Measurements from ENCODE around the gene EEIG1.

The EEIG1 gene

DNA sequence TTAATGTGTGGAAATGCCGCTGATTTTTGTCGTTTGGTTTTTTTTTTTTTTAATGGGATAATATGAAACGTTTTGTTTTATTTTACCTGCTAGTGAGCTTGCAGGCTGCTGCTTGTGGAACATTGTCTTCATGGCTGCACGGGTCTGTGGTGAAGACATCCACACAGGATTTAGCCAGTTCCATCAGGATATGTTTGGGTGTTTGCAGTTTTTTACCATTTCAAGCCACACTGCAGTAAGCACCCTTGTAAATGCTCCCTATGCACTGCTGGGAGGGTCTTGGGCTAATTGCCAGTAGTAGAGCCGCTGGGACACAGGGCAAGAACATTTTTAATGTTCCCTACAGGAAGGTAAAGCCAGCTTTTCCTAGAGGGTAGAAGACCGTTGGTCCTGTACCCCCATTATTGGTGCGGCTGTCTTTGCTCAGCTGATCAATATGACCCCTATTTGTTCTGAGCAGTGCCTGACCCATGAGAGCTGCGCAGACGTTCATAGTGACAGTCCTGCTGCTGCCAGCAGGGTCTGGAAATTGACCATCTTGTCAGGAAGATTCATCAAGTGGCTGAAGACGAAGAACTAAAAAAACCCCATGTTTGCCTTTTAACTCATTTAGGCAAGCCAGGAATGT lies 20.5 kb upstream of the EEIG1 start:
- DNase-seq, result no peak

DNA sequence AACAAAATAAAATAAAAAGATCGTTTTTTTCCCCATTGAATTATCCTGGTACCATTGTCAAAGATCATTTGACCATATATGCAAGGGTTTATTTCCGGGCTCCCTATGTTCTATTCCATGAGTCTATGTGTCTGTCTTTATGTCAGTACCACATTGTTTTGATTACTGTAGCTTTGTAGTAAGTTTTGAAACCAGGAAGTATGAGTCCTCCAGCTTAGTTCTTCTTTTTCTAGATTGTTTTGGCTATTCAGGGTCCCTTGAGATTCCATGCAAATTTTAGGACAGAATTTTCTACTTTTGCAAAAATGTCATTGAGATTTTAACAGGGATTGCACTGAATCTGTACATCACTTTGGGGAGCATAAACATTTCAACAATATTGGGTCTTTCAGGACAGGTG lies 18.7 kb upstream of the EEIG1 start:
- no peak for DNase-seq

DNA sequence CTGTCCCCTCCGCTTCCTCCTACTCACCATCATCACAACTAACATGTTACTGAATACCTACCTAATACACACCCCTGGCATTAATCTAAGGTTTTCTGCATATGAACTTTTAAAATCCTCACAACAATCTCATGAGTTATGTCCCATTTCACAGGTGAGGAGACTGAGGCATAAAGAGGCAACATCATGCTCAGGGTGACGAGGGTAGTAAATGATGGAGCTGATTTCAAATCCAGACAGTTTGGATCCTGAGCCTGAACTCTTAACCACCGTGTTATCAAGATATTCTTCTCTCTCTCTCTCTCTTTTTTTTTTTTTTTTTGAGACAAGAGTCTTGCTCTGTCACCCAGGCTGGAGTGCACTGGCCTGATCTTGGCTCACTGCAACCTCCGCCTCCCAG lies 12.9 kb upstream of the EEIG1 start:
- DNase-seq, result no peak

DNA sequence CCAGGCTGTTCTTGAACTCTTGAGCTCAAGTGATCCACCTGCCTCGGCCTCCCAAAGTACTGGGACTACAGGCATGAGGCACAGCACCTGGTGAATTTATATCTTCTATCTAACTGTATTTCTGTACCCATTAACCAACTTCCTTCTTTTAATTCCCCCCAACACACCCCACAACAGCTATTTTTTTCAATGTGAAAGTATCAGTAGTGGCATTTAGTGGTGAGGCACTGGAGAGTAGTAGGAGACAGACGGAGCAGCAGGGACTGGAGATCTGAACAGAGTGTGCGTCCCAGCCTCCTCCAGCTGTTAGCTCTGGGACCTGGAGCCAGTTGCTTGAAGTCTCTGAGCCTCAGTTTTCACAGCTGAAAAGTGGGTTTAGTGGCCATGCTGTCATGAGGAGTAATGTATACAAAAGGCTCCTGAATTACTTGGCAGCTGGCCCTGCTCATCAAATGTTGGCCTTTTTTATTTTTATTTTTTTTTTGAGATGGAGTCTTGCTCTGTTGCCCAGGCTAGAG lies 11.0 kb upstream of the EEIG1 start:
- DNase-seq, result no peak

DNA sequence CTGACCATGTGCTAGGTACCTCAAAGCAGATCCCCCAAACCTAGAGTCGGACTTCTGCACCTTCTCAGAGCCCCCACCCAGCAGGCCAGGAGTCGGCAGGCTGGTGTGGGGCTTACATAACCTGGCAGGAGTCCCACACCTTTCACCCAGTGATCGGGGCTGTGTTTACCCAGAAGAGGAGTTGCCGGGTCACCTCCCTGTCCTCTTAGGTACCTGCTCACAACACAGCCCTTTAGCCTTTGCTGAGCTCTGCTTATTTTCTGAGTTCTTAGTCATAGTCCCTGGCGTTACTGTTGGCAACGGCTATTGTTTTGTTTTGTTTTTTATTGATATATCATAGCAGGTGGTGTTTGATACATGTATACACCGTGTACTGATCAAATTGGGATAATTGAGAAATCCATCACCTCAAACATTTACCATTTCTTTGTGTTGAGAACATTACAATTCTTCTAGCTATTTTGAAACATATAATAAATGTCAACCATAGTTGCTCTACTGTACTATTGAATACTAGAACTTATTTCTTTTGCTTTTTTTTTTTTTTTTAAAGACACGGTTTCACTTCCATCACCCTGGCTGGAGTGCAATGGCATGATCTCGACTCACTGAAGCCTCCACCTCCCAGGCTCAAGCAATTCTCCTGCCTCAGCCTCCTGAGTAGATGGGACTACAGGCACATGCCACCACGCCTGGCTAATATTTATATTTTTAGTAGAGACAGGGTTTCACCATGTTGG lies 10.4 kb upstream of the EEIG1 start:
- DNase-seq, result no peak

DNA sequence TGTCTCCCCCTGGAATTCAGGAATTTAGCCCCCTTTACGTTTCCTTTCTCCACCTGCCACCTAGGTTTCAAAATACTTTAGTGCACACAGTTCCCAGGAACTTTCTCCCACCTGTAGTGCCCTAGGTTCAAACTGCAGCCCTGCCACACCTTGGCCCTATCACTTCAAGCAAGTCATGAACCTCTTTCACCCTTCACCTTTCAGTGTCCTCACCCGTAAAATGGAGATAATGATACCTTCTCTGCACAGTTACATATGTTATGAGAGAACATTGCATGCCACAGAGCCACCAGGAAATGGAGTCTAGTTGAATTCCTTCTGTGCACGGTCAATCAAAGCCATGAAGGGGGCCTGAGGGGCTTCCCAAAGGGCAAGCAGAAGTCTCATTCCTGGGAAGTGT lies 9.8 kb upstream of the EEIG1 start:
- DNase-seq, result no peak

DNA sequence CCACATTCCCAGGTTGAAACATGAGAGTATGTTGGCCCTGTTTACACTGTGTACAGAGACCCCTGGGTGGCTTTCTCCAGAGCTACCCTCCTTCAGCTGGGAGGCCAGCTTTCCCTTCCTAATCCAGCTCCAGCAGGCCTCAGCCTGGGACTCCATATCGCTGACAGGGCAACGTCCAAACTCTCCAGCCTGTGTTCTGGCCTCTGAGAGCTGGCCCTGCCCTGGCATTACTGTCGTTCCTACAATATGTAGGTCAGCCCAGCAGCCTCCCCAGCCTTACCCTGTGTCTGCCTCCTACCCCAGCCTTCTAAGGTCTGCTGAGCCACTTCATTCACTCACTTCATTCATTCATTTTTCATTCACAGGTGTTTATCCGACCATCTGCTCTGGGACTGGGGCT lies 8.3 kb upstream of the EEIG1 start:
- no peak for DNase-seq

DNA sequence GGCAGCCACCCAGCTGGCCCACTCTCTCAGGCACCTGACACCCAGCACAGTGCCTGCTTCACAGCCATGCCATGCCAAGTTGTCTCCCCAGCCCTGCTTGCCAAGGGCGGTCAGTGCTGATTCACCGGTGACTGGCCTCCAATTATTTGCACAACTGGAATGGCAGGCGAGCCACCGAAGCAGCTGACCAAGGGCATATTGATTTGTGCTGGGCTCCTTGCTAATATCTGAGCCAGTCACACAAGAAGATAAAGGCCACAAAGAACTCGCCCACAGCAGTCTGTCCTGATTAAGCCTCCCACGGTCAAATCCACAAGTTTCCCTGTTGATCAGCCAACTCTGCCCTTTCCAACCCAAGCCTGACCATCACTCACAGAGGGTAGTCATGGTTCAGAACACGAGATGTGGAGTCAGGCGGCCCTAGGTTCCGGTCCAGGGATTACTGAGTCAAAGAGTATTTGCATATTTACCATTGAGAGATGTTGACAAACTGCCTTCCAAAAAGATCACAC lies 6.4 kb upstream of the EEIG1 start:
- no peak for DNase-seq

DNA sequence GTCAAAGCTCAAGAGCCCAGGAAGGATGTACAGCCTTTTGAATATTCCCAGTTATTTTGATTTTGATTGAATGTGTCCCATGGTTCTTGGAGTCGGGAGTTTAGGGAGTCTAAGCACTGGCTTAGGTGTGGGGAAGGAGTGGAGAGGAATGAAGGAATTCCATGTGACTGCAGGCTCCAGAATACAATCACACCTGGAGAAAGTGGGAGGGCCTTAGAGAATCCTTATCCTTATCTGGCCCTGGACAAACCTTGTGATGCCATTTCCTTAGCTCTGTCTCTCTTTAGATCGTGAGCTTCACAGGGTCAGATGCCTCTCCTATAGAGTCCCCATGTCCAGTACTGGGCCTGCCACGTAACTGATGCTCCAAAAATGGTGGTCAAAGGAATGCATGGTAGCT lies 4.2 kb upstream of the EEIG1 start:
- no peak for DNase-seq

DNA sequence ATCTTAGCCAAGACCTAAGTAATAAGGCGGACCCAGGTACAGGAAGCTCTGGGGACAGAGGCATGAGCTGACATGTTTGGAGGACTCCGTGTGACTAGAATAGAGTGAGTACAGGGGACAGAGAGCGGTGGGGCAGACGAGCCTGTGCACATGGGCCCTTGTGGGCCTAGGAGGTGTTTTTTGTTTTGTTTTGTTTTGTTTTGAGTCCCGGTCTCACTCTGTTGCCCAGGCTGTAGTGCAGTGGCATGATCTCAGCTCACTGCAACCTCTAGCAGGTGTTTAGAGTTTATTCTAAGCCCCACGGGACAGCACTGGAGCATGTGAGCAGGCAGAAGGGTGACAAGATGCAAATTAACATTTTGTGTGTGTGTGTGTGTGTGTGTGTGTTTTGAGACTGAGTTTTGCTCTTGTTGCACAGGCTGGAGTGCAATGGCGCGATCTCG lies 3.1 kb upstream of the EEIG1 start:
- no peak for DNase-seq

DNA sequence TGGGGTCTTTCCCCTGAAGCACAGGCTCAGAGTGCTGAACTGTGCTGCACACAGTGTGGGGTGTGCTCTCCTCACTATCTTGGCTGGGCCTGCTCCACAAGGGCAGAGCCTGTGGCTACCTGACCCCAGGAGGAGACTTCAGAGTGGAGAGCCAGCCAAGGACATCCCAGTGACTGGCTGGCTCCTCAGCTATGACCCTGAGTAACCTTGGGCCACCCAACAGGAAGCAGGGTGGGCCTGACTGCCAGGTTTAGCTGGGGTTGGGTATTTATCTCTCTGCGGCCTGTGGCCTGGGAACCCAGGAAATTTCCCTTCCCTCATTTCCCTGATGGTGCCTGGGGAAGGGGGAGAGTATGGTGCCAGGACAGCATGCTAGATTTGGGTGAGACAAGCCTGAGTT lies 2.1 kb upstream of the EEIG1 start:
- peak in 1 of 6 experiments; percentile 13 for DNase-seq

DNA sequence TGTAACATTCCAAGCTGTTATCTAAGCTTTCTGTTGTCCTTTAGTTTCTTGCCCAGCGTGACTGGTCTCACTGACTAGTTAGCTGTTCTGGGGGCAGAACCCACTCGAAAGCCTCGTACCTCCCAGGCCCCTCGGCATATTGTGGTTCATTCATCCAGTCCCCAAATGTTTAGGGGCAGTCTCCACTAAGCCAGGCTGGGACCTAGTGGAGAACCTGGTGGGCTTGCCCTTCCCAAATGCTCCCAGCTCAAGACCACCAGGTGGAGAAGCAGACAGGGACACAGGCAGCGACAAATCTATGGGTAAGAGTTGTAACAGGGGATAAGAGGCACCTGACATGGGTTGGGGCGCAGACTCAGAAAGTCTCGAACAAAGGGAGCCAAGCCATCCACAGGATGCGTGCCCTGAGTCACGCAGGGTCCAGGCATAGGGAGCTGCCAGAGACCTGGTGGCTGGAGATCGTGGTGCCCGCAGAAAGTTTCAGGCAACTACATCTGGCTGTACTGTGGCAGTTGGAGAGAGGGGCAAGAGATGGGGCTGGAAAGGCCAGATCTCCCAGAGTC lies 851 bp upstream of the EEIG1 start:
- peak in 3 of 6 experiments; percentile 21 to 47 (median 25) for DNase-seq

DNA sequence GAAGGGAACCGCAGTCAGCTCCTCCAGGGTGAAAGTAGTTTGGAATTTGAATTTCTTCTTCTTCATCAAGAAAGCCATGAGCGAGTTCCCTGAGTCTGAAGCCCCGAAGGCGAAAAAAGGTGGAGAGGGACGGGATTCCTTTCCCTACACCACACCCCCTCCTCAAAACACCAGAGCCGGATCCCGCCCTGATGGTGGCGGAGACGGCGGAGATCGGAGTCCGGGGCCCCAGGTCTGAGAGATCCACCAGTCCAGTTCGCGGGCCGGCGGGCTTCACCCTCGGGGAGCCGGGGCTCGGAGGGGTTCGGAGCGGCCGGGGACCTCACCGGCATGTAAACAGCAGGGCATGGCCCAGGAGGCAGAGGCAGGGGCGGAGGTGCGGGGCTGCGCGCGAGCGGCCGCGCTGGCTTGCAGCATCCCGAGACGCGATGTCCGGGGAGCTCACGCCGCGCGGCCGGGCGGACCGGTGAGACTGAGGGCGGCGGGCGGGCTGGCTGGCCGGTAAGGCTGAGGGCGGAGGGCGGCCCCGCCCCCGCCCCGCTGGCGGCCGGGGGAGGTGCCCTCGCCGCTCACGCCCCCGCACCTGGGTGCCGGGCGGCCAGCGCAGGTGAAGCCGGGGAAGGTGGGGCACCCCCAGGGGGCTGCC lies 606 bp downstream of the EEIG1 start:
- peak in 4 of 6 experiments; percentile 31 to 68 (median 44) for DNase-seq

DNA sequence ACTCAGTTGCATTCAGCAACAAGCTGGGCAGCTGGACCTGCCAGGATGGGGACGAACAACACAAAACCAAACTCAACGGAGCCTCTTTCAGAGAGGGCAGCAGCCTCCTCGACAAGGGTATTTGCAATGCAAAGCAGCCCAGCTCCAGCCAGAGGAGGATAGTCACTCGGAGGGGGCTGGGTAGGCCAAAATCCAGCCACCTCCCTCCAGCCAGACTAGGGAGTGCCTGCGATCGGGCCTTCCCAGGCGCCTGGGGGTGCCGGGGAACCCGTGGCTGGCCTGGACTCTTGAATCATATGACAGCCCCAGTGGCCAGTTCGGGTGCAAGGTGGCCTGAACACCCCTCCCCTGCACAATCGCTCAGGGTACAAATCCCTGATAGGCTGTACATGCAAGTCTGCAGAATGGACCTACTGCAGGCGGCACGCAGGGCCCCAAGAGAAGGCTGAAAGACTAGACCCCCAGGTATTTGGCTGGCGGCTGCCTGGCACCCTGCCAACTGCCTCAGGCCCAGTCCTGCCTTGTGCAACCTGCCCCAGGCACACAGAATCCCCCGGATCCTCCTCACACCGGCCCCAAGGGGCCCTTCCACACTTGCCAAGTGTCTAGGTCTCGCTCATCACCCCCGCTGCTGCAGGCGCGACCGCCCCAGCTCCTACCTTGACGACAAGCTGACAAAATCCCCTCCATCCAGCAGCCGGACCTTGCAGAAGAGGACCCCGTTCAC lies 1.3 kb downstream of the EEIG1 start:
- DNase-seq, result peak in 1 of 6 experiments; percentile 31

DNA sequence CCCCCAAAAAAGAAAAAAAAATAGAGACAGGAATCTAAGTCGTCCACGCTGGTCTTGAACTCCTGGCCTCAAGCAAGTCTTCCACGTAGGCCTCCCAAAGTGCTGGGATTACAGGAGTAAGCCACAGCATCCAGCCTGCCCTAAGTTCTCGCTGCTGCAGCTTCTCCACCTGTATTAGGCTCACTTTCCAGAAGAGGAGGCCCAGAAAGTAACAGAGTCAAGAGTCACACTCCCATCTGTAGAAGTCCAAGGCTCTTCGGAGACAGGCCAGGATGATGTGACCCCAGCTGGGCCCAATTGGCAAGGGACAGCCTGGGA lies 1.8 kb downstream of the EEIG1 start:
- no peak for DNase-seq

DNA sequence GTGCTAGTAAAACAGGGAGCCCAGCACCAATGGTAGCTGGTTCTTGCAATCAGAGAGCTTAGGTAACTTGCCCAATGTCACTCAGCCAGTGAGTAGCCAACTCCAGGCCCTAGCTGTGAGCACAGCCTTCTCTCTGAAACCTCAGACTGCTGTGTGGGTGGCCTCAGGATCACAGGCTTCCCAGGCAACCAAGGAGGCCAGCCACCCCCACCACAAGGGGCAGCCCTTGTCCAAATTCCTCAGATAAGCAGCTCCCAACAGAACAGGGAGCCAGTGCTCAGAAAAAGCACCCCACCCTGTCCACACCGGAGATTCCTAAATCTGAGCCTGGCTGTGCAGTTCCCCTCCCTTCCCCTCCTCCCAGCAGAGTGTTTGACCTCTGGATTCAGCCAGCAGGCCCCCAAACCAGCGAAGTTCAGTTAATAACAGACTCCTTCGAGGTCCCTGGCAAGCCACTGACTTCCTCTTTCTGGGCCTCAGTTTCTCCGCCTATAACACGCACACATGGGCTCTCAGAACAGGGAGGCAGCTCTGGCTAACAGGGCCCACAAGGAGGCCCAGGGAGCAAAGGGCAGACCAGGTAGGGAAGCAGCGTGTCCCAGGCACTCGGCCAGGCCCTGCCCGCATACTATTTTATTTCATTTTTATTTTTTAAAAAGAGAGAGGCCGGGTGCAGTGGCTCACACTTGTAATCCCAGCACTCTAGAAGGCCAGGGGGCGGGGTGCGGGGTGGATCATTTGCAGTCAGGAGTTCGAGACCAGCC lies 2.7 kb downstream of the EEIG1 start:
- no peak for DNase-seq

DNA sequence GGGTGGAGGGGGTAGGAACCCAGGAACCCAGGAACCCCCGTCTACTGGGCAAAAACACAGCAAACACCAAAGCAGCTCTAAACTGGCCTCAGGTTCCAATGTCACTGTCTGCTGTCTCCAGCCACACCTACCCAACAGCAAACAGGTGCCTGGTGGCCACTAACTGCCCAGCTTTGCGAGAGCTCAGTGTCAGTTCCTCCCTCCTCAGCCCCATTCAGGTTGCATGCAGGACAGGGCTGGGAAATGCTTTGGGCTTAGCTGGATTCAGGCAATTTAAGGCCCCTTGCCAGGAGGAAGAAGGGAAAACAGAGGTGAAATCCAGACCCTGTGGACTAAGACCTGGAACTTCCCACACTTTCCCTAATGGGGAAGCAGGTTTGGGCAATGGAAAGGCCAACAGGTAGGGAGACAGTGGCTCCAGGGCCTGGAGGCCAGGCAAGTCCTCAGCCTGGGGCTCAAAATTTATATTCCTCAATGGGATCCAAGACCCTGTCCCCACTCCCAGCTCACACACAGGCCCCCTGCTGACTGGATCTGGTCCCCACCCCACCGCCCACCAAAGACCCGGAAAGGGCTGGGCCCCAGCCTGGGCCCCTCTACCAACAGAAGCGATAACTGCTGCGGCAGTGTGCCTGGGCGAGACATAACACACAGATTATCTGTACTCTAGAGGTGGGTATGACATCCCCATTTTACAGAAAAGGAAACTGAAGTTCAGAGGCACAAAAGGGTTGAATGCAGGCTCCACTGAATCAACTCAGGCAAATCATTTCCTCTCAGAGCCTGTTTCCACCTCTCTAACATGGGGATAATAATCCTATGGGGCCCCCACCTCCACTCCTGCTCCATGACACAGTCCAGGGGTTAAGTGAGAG lies 3.5 kb downstream of the EEIG1 start:
- no peak for DNase-seq

DNA sequence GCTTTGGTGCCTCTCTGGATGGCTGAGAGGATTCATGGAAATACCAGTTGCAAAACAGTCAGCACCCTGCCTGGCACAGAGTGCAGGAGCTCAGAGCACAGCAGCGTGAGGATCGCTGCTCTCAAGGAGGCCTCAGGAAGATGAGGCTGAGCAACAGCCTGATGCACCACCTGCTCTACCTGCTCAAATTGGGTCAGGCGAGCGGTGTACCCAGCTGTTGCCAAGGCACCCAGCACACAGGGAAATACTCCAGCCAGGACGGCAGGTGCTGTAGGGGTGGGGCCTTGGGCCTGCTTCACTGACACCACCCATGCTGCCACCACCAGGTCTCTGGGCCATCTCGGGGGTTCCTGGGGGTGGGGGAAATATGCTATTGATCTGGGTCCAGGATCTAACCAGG lies 4.3 kb downstream of the EEIG1 start:
- peak in 5 of 6 experiments; percentile 37 to 49 (median 39) for DNase-seq

DNA sequence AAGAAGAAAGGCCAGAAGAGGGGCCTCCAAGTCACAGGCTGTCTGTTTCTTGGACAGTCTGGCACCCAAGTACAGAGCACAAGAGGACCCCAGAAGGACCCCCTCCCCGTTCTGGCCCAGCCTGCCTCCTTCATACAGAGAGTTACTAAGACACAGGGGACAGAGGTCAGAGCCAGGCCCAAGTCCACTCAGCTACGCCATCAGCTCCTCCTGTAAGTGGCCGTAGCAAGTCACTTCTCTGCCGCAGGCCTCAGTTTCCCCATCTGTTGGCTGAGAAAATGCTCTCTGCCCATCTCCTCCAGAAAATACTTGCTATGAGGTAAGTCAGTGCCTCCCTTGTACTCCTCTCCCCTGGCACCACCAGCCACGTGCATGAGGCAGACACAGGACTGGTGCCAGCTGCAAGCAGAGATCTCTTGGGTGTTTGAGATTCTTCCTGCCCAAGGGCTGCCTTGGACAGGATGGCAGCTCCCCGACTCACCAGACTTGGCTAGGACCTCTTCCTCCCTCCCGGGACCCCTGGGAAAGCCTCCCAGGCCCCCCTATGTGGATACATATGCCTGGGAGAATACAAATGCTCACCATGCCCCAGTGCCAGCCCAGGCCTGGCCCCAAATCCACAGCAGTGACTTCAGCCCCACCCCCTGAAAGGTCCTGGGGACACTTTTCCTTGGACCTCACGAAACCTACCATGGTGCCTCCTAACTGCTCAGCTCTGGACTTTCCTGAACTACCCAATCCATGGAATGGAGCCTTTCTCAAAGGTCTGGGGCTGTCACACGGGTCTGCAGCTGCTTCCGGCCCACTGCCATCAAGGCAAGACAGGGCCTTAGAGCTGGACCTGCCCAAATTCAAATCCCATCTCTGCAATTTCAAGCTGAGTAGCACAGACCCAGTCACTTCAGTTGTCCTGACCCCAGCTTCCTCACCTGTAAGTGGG lies 5.1 kb downstream of the EEIG1 start:
- DNase-seq, result peak in 1 of 6 experiments; percentile 14

DNA sequence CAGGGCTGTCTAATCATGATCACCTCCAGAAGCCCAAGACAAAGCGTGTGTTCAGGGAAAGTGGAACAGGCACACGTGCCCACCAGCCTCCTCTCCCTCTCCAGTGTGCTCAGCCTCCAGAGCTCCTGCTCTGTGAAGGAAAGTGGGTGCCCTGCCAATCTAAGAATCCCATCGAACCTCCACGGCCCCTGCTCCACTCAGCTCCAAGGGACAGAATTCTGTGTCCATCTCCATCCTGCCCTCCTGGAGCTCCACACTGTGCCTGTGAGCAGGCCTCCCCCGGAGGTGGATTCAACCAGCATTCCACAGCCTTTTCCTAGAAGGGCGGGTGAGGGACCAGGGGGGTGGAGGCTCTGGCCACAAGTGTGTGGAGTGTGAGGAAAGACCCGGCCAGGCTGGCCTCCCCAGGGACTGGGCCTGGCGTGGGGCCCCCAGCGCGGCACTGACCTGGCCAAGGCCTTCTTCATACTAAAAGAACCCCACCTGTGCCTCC lies 6.0 kb downstream of the EEIG1 start:
- no peak for DNase-seq

All from stimulated activated naive CD4-positive, alpha-beta T cell (primary cell).